ENCODE results near the gene ZNF217. TPM values are rescaled to one million over a fixed set of nuclear protein-coding genes. Genes with fewer than 3 reads are reported as not detected.
A peak's percentile ranks its signal among the peaks of the same experiment; 100 is the strongest.
"Not testable (repeated sequence)": the region's sequence is repeated elsewhere in the genome, so short reads cannot be mapped to it uniquely, and the experiment has no call there.

ZNF217 gene
- total RNA-seq, 1 donor from 2014 or later: 22.1 TPM

DNA sequence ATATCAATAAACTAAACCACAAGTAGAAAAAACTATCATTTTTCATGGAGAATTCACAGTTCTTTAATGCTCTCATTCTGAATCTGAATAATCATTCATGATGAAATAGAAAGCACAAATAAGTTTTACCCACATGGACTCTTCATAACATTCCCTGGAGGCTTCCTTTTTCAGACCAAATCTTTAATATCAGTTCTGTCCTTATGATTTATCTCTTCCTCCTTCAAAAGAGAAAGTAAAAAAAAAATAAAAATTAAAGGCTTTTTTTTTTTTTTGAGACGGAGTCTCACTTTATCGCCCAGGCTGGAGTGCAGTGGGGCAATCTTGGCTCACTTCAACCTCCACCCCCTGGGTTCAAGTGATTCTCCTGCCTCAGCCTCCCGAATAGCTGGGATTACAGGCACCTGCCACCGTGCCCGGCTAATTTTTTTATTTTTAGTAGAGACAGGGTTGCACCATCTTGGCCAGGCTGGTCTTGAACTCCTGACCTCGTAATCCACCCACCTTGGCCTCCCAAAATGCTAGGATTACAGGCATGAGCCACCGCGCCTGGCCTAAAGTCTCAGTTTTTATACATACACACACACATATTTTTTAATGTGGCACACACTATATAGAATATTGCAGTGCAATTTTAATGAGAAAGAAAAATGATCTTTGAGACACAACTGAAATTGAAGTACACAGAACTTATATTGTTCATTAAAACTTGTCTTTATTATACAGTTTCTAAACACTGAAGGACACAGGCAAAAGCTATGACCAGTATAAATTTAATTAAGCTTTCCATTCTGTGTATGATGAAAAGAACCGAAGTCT, 31.9 kb upstream of the ZNF217 start:
- no peak for DNase-seq (ENCODE audit: low read depth)
- TF ChIP-seq, protein P1, sequence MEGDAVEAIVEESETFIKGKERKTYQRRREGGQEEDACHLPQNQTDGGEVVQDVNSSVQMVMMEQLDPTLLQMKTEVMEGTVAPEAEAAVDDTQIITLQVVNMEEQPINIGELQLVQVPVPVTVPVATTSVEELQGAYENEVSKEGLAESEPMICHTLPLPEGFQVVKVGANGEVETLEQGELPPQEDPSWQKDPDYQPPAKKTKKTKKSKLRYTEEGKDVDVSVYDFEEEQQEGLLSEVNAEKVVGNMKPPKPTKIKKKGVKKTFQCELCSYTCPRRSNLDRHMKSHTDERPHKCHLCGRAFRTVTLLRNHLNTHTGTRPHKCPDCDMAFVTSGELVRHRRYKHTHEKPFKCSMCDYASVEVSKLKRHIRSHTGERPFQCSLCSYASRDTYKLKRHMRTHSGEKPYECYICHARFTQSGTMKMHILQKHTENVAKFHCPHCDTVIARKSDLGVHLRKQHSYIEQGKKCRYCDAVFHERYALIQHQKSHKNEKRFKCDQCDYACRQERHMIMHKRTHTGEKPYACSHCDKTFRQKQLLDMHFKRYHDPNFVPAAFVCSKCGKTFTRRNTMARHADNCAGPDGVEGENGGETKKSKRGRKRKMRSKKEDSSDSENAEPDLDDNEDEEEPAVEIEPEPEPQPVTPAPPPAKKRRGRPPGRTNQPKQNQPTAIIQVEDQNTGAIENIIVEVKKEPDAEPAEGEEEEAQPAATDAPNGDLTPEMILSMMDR (conservative IDR thresholded peaks at IDR 0.05; ENCODE audit: low read depth, low read length): no peak
- H3K4me3 ChIP-seq (ENCODE audit: low read depth, low read length): no peak overlapping the region

DNA sequence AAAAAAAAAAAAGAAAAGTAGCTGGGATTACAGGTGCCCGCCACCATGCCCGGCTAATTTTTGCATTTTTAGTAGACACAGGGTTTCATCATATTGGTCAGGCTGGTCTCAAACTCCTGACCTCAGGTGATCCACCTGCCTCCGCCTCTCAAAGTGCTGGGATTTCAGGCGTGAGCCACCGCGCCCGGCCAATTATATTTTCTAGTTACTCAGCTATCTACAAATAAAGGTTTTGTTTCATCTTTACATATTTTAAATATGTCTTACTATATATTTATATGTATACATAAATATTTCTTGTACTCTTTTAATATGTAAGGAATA, 31.2 kb upstream of the ZNF217 start:
- not testable (repeated sequence) for DNase-seq (ENCODE audit: low read depth); H3K4me3 ChIP-seq (ENCODE audit: low read depth, low read length)

- peak overlapping the region; percentile 34 for H3K4me3 ChIP-seq (ENCODE audit: low read depth, low read length)
- peak; percentile 71 for DNase-seq (ENCODE audit: low read depth)
- TF ChIP-seq, protein P1 (conservative IDR thresholded peaks at IDR 0.05; ENCODE audit: low read depth, low read length): peak; percentile 22
Observed at GRCh38 chr20:53623454-53624211, 30.0 kb upstream of the ZNF217 start.

- TF ChIP-seq, protein P1 (conservative IDR thresholded peaks at IDR 0.05; ENCODE audit: low read depth, low read length): no peak
- peak overlapping the region; percentile 34 for H3K4me3 ChIP-seq (ENCODE audit: low read depth, low read length)
- DNase-seq (ENCODE audit: low read depth): no peak
Observed at GRCh38 chr20:53623134-53623453, 29.5 kb upstream of the ZNF217 start.

- no peak overlapping the region for H3K4me3 ChIP-seq (ENCODE audit: low read depth, low read length)
- TF ChIP-seq, protein P1 (conservative IDR thresholded peaks at IDR 0.05; ENCODE audit: low read depth, low read length): no peak
- no peak for DNase-seq (ENCODE audit: low read depth)
Observed at GRCh38 chr20:53622247-53623133, 28.9 kb upstream of the ZNF217 start.

GRCh38 chr20:53621482-53622246, 28.0 kb upstream of the ZNF217 start:
- TF ChIP-seq, protein P1 (conservative IDR thresholded peaks at IDR 0.05; ENCODE audit: low read depth, low read length): no peak
- DNase-seq (ENCODE audit: low read depth): peak; percentile 92
- H3K4me3 ChIP-seq (ENCODE audit: low read depth, low read length): no peak overlapping the region

DNA sequence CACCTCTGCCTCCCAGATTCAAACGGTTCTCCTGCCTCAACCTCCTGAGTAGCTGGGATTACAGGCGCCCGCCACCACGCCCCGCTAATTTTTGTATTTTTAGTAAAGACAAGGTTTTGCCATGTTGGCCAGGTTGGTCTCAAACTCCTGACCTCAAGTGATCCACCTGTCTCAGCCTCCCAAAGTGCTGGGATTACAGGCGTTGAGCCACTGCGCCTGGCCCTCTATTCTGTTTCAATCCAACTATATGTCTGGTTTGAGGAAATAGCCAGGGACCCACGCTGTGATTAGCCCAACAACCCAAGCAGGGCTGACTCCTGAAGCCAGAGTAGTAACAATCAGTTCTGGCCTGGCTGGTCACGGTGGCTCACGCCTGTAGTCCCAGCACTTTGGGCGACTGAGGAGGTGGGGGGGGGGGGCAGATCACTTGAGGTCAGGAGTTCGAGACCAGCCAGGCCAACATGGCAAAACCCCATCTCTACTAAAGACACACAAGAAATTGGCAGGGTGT, 24.9 kb upstream of the ZNF217 start:
- not testable (repeated sequence) for DNase-seq (ENCODE audit: low read depth); H3K4me3 ChIP-seq (ENCODE audit: low read depth, low read length)
